ENCODE measurements around the gene FASLG.

DNA sequence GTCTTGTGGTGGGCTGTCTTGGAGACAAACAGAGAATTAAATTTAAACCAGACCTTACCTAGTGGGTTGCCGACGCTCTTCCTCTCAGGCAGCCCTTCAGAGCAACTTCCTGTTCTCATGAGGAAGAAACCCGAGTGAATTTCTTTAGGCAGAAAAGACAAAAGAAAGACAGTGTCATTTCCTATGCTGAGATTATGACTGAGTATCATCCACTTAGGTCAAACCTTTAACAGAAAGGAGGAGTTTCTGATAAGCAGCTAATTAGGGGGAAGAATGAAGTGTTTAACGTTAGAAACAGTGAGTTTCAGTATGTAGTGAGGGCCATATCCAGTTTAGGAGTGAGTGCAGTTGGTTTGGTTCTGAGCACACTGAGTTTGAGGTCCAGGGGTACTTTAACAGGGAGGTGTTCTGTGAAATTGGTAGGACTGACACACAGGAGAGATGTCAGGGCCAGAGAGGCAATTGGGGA, 38.7 kb downstream of the FASLG start:
- TF ChIP-seq POLR2A (IDR thresholded peaks at IDR 0.05), result no peak
- TF ChIP-seq, protein P1, sequence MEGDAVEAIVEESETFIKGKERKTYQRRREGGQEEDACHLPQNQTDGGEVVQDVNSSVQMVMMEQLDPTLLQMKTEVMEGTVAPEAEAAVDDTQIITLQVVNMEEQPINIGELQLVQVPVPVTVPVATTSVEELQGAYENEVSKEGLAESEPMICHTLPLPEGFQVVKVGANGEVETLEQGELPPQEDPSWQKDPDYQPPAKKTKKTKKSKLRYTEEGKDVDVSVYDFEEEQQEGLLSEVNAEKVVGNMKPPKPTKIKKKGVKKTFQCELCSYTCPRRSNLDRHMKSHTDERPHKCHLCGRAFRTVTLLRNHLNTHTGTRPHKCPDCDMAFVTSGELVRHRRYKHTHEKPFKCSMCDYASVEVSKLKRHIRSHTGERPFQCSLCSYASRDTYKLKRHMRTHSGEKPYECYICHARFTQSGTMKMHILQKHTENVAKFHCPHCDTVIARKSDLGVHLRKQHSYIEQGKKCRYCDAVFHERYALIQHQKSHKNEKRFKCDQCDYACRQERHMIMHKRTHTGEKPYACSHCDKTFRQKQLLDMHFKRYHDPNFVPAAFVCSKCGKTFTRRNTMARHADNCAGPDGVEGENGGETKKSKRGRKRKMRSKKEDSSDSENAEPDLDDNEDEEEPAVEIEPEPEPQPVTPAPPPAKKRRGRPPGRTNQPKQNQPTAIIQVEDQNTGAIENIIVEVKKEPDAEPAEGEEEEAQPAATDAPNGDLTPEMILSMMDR (IDR thresholded peaks at IDR 0.05), result no peak
- no peak for TF ChIP-seq EP300 (IDR thresholded peaks at IDR 0.05)

Measured in ovary (tissue), 3 donors.